Measurements from ENCODE around the gene HHAT.

The HHAT gene

DNA sequence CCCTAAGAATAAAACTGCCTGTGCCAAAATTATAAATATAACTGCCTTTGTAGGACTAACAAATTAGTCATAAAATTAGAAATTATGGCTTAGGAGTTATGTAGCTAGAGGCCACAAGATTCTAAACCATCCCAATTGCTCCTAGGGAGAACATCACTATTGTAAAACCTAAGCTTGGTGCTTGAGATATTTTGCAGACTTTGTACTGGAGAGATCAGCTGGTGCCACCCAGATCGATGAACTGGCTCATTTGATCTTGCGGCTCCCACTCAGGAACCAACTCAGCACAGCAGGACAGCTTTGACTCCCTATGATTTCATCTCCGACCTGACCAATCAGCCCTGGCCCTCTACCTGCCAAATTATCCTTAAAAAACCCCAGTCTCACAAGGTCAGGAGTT is 30.6 kb downstream of the HHAT start:
- DNase-seq (ENCODE audit: low read depth): no peak

DNA sequence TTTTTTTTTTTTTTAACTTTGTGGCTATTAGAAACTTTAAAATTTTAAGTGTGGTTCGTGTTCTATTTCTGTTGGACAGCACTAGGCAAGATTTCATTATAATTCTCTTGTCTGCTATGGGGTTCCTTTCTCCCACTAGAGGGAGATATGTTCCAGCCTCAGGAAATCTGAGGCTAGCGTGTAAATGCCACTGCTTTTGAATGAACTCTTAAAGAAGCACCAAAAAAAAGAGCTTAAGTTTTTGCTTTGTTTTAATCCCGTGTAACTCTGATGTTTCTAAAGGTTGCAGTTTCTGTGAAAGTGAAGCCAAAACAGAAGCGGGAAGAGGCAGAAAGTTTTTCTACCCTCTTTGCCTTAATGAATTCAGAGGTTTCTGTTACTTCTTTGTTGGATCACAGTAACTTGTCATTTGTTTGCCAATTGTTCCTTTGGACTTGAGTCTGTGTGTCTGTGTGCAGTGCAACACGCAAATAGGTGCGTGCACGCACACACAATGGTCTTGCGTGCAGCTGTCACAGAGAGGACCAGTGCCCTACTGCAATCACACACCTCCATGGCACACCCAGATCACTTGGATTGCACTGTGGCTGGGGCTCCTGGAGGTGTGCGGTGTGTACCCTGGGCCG is 32.3 kb downstream of the HHAT start:
- no peak for DNase-seq (ENCODE audit: low read depth)

DNA sequence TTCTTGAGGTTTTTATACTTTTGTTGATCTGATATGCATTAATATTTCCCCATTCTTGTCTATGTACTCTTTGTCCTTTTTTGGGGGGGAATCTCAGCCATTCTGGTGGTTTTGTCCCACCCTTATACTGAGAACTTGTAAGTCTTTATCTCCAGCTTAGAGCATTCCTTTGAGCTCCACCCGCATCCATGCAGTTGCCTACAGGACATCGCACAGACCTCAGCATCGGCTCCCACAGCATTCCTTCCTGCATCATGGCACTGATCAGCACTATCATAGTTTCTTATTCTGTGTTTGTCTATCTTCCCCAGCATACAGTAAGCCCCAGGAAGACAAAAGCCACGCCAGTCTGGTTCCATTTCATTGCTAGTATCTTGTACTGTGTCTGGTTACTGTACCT is 33.0 kb downstream of the HHAT start:
- no peak for DNase-seq (ENCODE audit: low read depth)

DNA sequence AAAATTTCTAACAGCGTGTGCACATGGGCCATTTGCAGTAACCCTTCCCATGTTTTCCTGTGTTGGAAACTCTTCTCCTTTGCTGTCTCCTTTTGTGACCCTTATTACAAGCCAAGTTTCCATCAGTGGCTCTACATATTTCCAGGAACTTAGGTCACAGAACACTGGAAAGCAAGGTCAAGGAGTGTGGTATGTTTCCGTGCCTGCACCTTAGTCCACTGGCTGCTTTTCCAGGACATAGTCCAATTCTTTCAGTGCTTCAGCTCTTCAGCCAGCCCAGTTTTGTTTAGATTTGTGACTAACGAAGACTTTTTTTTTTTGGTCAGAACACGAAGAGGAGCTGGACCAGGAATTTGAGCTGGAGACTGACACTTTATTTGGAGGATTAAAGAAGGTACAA is 33.8 kb downstream of the HHAT start:
- DNase-seq (ENCODE audit: low read depth): no peak

DNA sequence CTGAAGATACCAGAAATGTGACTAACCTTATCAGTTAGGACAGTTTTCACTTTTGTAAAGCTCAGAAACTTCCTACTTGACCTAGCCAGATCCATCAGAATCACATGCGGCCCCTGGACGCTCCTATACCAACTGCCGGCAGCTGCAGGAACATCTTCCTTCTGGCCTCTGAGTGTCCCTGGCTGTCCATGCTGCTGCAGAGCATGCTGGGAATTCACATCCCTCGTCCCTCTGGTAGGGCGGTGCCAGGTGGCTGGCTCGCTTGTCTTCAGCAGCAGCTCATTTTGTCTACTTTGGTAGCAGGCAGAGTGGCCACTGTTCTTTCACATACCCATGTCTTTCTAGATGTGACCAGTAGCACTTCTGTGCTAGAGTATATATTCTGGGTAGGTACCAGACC is 34.4 kb downstream of the HHAT start:
- DNase-seq (ENCODE audit: low read depth): no peak

DNA sequence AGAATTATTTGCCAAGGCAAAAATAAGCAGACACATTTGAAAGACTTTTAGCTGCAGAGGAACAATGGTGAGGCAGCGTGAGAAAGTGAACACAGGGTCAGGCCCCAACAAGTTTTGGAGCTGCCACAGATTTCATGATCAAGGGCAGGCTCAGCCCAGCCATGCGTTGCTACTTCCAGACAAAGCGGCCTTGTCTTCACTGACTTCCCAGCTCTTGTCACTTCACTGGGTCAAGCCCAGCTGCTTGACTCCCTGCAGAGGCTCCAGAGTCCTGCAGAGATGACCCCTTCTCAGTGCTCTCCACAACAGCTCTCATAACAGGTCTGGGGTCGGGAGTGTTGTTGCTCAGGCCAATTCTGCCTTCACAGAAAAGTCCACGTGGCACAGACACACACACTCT is 35.8 kb downstream of the HHAT start:
- DNase-seq (ENCODE audit: low read depth): no peak

DNA sequence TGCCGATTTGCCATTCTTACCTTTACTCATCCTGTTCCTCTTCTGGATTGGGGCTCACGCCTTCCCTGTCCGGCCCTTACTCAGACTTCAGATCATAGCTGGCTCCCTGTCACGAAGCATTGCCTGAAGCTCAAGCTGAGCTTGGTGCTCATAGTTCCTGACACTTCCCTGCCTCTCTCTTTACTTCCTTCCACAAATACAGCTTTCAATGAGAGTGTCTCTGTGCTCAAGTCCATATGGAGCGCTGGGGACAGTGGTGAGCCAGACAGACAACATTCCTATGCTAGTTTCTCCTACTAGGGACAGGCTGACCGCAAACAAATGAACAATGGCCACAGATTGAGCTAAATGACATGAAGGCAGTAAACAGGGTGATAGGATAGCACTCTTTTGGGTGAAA is 38.1 kb downstream of the HHAT start:
- DNase-seq (ENCODE audit: low read depth): no peak

DNA sequence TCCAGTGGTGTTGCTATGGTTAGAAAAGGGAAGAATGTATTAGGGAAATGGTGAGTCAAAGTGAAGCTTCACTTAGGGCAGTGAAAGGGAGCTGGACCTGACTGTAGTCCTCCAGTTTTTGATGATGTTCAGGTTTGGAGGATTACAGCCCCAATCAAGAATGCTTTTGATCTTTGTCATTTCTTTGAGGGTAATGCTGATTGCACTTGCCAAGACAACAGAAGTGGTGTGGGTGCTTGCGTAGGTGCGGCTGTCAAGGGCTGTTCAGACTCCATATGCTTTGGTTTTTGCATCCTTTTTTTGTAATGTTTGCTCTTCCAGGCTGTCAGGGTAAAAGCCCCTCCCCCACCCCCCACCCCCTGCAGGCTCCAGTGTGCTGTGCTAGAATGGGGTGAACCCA is 38.9 kb downstream of the HHAT start:
- DNase-seq (ENCODE audit: low read depth): no peak

DNA sequence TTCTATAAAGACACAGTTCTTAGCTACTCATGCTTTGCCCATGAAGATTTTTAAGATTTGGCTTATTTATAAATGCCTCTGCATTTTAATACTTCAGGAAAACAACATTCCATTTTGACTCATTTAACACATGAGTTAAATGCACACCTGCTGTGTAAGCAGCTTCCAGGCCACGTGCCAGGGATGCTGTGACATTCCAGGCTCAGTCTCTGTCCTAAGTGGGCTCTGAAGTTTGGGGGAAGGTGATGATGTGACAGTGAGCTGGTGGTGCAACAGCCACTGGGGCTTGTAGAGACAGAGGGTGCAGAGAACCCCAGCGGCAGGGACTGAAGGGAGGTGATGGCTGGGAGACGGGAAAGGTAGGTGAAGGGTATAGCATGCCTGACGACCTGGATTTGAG is 40.7 kb downstream of the HHAT start:
- no peak for DNase-seq (ENCODE audit: low read depth)

DNA sequence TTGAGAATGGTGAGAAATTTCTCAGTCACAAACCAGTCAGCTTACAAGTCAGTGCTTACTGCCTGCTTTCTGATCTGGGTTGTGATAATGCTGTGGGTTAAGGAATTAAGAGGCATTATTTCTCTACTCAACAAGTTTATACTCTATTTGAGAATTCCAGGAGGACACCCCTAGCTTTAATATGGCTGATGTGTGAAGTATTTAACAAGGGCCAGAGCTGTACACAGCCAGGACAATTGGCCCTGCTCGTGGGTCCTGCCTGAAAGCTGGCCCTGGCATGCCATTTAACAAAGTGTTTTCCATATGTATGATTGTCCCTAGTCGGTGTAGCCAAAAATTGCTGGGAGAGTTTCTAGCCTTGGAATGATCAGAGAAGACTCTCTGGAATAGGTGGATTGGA is 43.2 kb downstream of the HHAT start:
- no peak for DNase-seq (ENCODE audit: low read depth)

DNA sequence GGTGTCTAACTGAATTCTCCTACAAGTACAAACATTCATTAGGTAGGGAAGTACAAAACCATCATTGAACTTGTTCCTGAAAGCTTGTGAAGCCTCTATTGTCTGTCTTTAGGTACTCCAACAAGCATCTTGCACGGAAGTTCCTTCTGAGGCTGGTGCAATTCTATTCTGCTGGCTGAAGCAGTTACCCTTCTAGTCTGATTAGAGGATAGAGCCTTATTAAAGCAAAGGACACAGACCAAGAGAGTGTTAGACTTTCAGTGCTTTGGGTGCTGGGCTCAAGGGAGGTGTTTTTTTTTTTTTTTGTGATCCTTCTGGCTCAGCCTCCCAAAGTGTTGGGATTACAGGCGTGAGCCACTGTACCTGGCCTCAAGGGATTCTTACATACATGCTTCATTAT is 43.8 kb downstream of the HHAT start:
- DNase-seq (ENCODE audit: low read depth): no peak

DNA sequence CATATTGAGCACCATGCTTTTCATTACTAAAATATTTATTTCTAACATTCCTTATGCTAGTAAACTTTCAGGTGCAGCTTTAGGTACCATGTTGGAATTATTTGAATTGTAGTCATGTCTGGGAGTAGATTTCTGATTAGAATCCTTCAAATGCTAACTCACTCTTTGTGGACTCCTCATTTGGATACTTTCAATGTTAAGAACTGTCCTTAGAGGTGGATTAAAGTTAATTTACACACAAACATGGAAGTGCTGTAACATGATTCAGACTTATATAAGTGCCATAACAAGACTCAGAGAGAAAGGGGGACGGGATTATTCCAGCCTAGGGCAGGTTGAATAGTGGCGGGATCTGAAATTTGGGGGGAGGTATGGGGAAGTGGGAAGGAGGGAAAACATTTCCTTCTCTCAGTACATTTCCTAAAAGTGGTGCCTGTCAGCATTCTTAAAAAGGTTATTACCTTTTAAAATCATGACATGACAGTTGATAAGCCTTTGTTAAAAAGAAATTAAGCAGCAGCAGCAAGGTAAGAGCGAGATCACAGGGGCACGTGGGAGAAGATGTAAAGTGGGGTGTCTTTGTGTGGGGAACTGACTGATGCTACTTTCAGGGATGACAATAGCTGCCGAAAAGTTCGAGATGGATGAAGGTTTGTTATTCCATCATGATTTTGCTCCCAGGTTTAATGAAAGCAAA is 44.4 kb downstream of the HHAT start:
- no peak for DNase-seq (ENCODE audit: low read depth)

DNA sequence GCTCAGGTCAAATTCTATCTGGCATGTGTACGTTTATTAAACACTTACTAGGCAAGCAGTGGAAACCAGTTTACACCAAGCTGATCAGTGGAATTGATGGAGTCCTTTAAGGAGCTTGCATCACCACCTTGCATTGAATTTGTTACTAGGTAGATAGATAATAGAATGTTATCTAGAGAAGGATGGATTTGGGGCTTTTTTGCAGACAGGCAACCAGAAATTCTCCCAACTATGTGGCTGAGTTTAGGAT is 44.9 kb downstream of the HHAT start:
- DNase-seq (ENCODE audit: low read depth): no peak

DNA sequence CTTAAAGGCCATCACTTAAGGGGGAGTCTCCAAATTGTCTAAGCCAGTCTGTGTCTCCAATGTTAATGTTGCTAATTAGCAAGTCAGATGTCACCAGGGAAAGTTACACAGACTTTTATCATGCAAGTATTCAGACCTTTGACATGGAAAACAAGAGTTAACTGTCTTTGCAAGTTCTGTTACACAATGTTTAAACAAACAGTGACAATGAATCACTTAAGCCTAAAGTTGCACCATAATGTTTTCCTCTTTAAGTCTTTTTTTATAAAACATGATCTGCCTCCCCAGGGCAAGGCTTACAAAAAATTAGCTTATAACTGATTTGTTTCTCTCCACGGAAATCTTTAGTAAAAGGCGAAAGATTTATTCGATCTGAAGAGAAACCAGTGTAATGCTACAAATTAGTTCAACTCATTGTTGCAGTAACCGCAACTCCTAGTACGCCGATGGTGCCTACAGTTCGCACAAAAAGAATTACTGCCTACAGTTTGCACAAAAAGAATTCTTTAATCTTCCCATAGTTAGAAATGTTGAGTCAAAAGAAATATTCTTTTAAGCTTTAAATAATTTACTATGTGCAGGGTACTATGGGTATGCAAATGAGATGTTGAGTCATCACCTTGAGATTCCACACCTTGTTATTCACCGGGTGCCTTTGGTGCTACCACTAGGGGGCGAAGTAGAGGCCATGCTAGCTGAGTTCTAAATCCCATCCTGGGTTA is 45.3 kb downstream of the HHAT start:
- DNase-seq (ENCODE audit: low read depth): no peak

DNA sequence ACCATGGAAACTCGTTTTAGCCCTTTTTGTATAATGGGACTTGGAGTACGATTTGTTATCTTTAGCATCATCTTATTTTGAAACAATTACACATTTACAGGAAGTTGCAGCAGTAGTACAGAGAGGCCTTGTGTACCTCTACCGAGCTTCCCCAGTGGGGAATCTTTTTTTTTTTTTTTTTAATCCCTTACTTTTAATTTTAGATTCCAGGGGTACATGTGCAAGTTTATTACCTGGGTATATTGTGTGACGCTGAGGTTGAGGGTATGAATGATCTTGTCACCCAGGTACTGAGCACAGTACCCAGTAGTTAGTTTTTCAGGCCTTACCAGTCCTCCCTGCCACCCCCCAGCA is 45.9 kb downstream of the HHAT start:
- DNase-seq (ENCODE audit: low read depth): no peak

DNA sequence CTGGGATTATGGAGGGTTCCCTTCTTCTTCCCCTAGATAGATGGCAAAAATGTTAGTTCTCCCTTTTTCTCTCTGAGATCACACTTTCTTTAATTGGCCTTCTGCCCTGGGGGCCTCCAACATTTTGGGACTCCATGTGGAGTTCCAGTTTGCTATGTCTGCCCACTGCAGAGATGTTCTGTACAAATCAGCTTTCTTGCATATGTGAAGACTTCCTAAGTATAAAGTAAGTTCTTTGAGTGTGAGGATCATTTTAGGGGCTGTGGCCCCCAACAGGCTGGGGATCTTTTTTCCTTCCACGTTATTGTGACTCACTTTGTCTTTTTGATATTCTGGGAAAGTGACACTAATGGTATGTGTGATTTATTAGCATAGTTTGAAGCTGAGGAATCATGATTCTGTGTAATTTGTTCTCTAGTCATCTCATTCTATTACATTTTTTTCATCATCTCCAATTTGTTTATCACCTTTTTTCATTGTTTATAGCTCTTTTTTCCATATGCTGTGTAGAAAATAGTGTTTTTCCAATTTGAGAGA is 48.2 kb downstream of the HHAT start:
- DNase-seq (ENCODE audit: low read depth): no peak

DNA sequence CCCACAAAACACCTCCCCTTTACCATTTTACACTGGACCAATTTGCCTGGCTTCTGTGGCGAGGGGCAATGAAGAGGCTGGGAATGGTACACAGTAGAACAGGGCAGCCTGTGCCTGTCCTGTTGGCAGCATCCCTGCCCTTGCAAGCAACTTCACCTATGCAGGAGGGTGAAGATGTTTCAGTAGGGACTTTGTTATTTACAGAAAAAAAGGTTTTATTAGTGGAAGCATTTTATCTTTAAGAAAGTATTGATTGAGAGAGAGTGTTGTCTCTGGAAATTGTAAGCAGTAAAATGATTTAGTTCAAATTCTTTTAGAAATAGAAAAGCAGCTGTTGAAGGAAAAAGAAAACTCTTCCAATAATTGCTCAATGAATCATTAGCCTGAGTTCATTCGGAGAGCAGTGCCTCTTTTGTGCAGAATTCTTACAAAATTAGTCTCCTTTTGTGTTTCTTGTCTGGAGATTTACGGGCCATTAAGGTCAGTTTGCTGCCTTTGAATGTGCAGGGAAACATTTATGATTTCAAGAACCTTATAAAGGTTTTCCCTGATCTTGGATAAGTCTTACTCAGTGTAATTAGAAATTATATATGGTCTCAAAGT is 49.1 kb downstream of the HHAT start:
- no peak for DNase-seq (ENCODE audit: low read depth)

DNA sequence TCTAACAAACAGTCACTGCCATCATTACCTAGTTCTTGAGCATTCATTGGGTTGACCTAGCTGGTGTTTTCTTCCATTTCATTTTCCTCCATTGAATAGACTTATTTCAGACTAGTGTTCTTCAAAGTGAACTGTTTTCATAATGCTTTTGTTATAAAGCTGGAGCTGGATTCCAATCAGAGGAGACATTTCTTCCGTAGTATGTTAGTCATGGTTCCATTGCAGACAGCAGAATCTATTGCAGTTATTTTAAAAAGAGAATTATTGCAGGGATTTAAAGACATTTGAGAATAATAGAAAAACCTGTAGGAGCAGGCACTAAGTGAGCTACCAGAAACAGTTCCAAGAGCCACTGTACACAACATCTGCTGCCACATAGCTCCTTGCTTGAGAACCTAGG is 50.0 kb downstream of the HHAT start:
- DNase-seq (ENCODE audit: low read depth): no peak

DNA sequence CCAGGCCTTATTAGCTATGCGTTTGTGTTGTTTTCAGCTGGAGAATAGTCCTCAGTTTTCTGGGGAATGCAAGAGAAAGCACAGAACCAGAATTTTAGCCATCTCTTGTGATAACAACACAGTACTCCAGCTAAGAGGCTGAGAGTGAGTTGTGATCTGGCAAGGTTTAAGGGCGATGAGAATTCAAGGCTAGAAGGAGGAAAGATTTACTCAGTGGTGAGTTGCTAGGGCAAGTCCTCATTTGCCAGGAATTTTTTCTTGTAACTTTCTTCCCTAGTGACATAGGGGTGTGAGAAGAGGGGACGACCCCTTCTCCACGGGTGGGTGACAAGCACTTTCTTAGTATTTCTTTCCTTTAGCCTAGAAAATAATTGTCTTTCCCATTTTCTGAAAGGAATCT is 53.2 kb downstream of the HHAT start:
- DNase-seq (ENCODE audit: low read depth): no peak

DNA sequence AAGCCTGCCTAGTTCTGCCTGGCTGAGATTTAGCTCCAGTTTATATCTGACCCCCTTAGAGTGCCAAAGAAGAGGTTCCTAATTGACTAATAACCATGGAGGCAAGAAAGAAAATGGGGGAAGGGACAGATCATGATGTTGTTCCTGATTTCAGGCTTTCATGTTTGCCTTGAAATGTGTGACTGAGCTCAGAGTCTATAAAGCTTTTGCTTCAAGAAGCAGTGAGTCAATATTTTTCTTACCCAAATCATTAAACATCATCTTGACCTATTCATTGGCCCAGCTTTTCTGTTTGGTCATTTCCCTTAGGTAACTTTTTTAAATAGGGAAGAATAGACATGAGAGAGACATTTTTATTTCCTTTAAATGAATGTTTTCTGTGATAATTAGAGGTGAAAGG is 55.9 kb downstream of the HHAT start:
- DNase-seq (ENCODE audit: low read depth): no peak

DNA sequence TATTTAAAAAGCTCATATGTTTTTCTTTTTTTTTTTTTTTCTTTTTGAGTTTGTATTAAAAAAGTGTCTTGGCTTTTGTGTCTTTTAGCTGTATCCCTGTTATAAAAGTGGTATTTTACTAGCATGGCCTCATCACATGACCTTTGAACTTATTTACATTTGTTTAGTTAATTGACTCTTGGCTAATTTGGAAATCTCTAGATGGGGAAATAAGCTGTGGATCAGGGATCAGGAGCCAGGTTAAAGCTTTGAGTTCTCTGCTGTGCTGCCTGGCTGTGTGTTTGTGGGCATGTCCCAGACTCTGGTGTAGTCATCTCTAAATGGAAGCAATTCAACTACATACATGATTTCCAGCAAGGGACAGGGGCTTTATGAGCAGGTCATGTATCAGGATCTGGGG is 56.5 kb downstream of the HHAT start:
- DNase-seq (ENCODE audit: low read depth): no peak

DNA sequence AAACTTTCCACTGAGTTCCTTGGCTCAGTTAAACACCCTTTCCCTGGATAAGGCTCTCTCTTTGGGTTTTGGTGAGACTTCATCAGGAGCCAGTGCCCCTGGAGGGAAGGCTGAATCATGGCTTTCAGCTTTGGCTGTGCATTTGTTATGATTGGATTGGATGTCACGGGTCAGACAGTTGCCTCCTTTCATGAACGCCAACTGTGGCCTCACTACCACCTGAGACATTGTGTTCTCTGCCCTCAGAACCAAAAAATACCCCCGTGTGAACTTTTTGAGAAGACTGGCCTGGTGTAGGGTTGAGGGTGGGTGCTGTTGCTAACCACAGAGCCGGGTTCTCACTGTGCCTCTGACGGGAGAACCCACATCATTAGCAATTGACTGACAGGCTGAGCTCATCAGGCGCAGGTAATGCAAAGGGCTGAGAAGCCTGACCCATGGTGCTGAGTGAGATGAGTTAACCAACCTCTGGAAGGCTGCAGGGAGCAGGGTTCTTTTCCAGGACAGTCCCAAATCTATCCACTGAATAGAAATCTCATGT is 65.6 kb downstream of the HHAT start:
- DNase-seq (ENCODE audit: low read depth): no peak

DNA sequence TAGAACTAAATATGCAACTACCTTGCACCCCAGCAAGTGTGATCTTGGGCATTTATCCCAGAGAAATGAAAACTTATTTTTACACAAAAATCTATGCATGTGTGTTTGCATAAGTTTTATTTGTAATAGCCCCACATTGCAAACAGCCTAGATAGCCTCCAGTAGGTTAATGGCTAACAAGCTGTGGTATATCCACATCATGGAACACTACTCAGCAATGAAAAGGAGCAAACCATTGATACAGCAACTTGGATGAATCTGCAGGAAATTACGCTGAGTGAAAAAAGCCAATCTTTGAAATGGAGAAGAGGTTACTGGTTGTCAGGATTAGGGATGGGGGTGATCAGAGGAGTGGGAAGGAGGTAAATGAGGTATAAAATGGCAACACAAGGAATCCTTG is 67.8 kb downstream of the HHAT start:
- DNase-seq (ENCODE audit: low read depth): no peak
